ENCODE measurements around the gene WDFY2. TPM values are rescaled to one million over a fixed set of nuclear protein-coding genes. Genes with fewer than 3 reads are reported as not detected.

Gene WDFY2
- total and polyA plus RNA-seq, 2 experiments from 2014 or later = 11.4 to 24.0 TPM

DNA sequence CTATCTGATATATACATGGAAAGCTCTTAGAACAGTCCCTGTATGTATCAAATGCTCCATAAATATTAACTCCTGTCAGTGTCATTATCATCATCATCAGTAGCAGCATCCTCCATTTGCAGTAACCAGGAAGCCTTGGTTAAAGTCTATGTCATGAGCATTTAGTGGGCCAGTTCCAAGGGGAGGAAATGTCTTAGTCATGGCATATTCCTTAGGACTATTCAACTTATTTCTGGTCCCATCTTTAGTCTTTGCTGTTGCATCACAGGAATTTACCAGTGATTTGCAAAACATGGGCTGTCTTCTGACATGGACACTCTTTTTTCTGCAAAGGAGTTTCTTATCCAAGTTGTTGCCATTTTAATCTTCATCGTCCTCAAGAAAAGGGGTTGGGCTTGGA is 98.4 kb downstream of the WDFY2 start (continued):
- TF ChIP-seq, protein P1, sequence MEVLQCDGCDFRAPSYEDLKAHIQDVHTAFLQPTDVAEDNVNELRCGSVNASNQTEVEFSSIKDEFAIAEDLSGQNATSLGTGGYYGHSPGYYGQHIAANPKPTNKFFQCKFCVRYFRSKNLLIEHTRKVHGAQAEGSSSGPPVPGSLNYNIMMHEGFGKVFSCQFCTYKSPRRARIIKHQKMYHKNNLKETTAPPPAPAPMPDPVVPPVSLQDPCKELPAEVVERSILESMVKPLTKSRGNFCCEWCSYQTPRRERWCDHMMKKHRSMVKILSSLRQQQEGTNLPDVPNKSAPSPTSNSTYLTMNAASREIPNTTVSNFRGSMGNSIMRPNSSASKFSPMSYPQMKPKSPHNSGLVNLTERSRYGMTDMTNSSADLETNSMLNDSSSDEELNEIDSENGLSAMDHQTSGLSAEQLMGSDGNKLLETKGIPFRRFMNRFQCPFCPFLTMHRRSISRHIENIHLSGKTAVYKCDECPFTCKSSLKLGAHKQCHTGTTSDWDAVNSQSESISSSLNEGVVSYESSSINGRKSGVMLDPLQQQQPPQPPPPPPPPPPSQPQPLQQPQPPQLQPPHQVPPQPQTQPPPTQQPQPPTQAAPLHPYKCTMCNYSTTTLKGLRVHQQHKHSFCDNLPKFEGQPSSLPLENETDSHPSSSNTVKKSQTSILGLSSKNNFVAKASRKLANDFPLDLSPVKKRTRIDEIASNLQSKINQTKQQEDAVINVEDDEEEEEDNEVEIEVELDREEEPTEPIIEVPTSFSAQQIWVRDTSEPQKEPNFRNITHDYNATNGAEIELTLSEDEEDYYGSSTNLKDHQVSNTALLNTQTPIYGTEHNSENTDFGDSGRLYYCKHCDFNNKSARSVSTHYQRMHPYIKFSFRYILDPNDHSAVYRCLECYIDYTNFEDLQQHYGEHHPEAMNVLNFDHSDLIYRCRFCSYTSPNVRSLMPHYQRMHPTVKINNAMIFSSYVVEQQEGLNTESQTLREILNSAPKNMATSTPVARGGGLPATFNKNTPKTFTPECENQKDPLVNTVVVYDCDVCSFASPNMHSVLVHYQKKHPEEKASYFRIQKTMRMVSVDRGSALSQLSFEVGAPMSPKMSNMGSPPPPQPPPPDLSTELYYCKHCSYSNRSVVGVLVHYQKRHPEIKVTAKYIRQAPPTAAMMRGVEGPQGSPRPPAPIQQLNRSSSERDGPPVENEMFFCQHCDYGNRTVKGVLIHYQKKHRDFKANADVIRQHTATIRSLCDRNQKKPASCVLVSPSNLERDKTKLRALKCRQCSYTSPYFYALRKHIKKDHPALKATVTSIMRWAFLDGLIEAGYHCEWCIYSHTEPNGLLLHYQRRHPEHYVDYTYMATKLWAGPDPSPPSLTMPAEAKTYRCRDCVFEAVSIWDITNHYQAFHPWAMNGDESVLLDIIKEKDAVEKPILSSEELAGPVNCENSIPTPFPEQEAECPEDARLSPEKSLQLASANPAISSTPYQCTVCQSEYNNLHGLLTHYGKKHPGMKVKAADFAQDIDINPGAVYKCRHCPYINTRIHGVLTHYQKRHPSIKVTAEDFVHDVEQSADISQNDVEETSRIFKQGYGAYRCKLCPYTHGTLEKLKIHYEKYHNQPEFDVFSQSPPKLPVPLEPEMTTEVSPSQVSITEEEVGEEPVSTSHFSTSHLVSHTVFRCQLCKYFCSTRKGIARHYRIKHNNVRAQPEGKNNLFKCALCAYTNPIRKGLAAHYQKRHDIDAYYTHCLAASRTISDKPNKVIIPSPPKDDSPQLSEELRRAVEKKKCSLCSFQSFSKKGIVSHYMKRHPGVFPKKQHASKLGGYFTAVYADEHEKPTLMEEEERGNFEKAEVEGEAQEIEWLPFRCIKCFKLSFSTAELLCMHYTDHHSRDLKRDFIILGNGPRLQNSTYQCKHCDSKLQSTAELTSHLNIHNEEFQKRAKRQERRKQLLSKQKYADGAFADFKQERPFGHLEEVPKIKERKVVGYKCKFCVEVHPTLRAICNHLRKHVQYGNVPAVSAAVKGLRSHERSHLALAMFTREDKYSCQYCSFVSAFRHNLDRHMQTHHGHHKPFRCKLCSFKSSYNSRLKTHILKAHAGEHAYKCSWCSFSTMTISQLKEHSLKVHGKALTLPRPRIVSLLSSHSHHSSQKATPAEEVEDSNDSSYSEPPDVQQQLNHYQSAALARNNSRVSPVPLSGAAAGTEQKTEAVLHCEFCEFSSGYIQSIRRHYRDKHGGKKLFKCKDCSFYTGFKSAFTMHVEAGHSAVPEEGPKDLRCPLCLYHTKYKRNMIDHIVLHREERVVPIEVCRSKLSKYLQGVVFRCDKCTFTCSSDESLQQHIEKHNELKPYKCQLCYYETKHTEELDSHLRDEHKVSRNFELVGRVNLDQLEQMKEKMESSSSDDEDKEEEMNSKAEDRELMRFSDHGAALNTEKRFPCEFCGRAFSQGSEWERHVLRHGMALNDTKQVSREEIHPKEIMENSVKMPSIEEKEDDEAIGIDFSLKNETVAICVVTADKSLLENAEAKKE (CRISPR knock-in tag; IDR thresholded peaks at IDR 0.05) = no peak
- TF ChIP-seq JUNB (IDR thresholded peaks at IDR 0.05; ENCODE audit: unreplicated experiment) = no peak
- no peak for TF ChIP-seq ZNF114 (CRISPR knock-in tag; IDR thresholded peaks at IDR 0.05)
- no peak for TF ChIP-seq EZH2 (IDR thresholded peaks at IDR 0.05; ENCODE audit: low read depth, unreplicated experiment)

DNA sequence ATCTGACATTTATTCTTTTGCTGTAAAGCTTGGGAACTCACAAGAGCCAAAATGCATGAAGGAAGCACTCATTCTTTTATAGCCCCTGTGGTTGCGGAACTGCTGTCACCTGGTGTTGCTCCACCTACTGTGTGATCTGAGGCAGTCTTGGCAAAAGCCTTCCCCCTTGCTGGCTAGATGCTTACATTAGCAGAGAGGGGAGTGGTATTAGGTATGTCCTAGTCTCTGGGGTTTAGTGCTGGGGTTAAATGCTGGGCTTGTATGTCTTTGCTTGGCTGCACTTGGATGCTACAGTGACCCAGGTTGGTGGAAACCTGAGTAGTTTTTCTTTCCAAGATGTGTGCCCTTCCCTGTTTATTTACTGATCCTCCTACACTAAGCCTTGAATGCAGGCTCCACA is 99.3 kb downstream of the WDFY2 start:
- no peaks in the 10 kb centered on the region for H3K9me3 Mint-ChIP-seq
- Histone ChIP-seq H3K4me3 (no peak overlapping the region), H3K27ac (ENCODE audit: low read depth) (no peak overlapping the region), H3K79me2 (replicated peaks; ENCODE audit: insufficient read depth) (peaks cover 64% of the 10 kb centered on the region), H3K4me1 (ENCODE audit: insufficient read depth) (peaks cover 15% of the 10 kb centered on the region), H3F3A (replicated peaks; ENCODE audit: low read depth) (no peaks in the 10 kb centered on the region), H3K27me3 (ENCODE audit: insufficient read depth) (no peaks in the 10 kb centered on the region), H3K9me2 (ENCODE audit: insufficient read depth) (no peaks in the 10 kb centered on the region), H3K36me3 (ENCODE audit: insufficient read depth) (no peaks in the 10 kb centered on the region), H2AFZ (no peak overlapping the region), H4K20me1 (replicated peaks; ENCODE audit: insufficient read depth) (peaks cover 15% of the 10 kb centered on the region; the same call in 1 of the 2 replicates), H3K4me2 (no peak overlapping the region)
- peak; percentile 89 for ATAC-seq
- H3K27me3 Mint-ChIP-seq (ENCODE audit: insufficient read depth, low read depth, poor library complexity) = no peaks in the 10 kb centered on the region
- H3K36me3 Mint-ChIP-seq (ENCODE audit: low read depth) = no peaks in the 10 kb centered on the region; the same call in 2 of the 3 replicates
- TF ChIP-seq, protein P2, sequence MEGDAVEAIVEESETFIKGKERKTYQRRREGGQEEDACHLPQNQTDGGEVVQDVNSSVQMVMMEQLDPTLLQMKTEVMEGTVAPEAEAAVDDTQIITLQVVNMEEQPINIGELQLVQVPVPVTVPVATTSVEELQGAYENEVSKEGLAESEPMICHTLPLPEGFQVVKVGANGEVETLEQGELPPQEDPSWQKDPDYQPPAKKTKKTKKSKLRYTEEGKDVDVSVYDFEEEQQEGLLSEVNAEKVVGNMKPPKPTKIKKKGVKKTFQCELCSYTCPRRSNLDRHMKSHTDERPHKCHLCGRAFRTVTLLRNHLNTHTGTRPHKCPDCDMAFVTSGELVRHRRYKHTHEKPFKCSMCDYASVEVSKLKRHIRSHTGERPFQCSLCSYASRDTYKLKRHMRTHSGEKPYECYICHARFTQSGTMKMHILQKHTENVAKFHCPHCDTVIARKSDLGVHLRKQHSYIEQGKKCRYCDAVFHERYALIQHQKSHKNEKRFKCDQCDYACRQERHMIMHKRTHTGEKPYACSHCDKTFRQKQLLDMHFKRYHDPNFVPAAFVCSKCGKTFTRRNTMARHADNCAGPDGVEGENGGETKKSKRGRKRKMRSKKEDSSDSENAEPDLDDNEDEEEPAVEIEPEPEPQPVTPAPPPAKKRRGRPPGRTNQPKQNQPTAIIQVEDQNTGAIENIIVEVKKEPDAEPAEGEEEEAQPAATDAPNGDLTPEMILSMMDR (conservative IDR thresholded peaks at IDR 0.05; ENCODE audit: low read depth in 2 of 2) = 0 out of 4 replicates have a peak, but pooled peaks of 1 of the 2 experiments have one; percentile 30
- no peak for TF ChIP-seq EZH2phosphoT487 (IDR thresholded peaks at IDR 0.05; ENCODE audit: unreplicated experiment)
- H3K27ac Mint-ChIP-seq = no peak overlapping the region
- H3K4me1 Mint-ChIP-seq = peaks cover 33% of the 10 kb centered on the region
- peak; percentile 41 for DNase-seq (ENCODE audit: low spot score)
- no peak overlapping the region for H3K4me3 Mint-ChIP-seq
